ACHN (cell line): ENCODE data around the gene ARHGDIG.
"Not testable (repeated sequence)": the region's sequence is repeated elsewhere in the genome, so short reads cannot be mapped to it uniquely, and the experiment has no call there.

Source experiments
- DNase-seq: peaks from one replicate; pipeline ENCODE4 v3.0.0-alpha.2; 2015
- in situ Hi-C: cut with HindIII; loops from 2 replicates; pipeline ENCODE4 v1.10.0; 2017; ENCODE audit warnings: low sequenced_read_pairs, low pct_ligation_motif_present, low pct_unique_long_range_greater_than_20kb

ARHGDIG gene

DNA sequence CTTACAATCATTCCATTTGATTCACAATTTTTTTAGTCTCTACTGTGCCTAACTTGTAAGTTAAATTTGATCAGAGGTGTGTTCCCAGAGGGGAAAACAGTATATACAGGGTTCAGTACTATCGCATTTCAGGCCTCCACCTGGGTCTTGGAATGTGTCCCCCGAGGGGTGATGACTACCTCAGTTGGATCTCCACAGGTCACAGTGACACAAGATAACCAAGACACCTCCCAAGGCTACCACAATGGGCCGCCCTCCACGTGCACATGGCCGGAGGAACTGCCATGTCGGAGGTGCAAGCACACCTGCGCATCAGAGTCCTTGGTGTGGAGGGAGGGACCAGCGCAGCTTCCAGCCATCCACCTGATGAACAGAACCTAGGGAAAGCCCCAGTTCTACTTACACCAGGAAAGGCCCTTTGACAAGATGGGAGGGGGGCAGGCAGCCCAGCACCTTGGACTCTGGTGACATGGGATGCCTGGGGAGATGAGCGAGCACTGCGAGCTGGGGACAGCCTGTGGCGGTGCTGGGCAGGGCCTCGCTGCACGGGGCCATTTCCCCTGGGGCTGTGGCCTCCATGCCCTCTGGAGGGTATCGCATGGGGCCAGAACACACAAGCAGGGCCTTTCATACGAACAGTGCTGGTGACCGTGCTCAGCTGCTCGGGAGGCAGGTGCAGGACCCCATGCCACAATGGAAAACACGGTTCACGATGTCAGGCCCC lies 36.5 kb downstream of the ARHGDIG start:
- in situ Hi-C loops: no loop called here
- DNase-seq: no peak

- in situ Hi-C loops: no loop called here
- no peak for DNase-seq
These were observed 37.2 kb downstream of the ARHGDIG start for GRCh38 chr16:317583-317982.

DNA sequence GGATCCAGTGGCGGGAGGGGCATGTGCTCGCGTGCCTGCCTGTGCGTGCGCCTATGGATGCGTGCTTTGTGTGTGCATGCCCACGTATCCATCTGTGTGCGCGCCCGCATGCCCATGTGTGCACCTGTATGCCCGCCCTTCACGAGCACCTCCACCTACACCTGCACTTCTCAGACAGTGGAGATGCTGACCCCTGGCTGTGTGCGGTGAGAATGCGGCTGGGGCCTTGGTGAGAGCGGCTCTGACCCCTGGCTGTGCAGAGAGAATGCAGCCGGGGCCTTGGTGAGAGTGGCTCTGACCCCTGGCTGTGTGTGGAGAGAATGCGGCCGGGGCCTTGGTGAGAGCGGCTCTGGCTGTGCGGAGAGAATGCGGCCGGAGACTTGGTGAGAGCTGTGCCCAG lies 38.2 kb downstream of the ARHGDIG start:
- in situ Hi-C loops: no loop called here

GRCh38 chr16:320206-320605 lies 39.8 kb downstream of the ARHGDIG start:
- DNase-seq: no peak
- in situ Hi-C loops: no loop called here

More for the DNA sequence above, 38.2 kb downstream of the ARHGDIG start:
- peak; percentile 31 for DNase-seq

DNA sequence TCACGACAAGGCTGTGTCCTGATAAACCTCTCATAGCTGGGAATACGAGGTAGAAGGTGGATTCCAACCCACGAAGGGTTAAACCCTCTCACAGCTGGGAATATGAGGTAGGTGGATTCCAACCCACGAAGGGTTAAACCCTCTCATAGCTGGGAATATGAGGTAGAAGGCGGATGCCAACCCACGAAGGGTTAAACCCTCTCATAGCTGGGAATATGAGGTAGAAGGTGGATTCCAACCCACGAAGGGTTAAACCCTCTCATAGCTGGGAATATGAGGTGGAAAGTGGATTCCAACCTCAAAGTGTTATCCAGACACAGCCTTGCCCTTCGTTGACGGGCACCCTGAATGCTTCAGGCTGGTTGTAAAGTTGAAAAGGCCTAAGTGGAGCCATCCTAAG lies 41.1 kb downstream of the ARHGDIG start:
- no peak for DNase-seq
- in situ Hi-C loops: no loop called here

GRCh38 chr16:322476-323143 lies 42.2 kb downstream of the ARHGDIG start:
- no peak for DNase-seq
- in situ Hi-C loops: no loop called here

DNA sequence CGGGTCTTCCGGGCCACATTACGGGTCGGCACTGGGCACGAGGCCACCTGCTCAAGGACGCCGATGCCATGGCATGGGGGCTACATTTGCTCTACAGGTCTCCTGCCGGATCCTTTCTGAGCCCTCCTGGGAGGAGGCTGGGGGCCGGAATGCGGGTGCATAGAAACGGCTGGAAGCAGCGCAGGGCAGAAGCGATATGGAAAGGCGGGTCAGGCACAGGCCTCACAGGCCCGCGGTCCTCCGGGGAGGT lies 43.7 kb downstream of the ARHGDIG start:
- no peak for DNase-seq
- in situ Hi-C loops: no loop called here

- no peak for DNase-seq
- in situ Hi-C loops: no loop called here
These were observed 44.3 kb downstream of the ARHGDIG start for GRCh38 chr16:324451-325334.

GRCh38 chr16:325375-326145 lies 45.2 kb downstream of the ARHGDIG start:
- in situ Hi-C loops: no loop called here

DNA sequence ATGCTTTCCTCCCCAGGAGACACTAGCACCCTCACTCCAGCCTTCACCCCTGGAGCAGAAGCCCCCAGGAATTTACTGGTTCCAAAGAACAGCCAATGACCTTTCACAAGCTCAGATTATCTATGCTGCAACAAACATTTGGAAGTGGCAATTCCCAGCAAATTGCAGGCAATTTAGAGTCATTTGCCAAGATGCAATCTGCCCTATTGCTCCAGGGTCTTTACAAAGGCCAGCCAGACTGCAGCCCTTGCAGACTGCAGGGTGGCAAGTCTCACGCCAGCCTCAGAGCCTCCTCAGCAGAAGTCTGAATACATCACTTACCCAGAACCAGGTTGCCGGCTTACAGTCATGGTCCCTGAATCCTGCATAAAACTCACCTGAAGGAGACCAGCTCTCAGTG lies 50.4 kb downstream of the ARHGDIG start:
- no peak for DNase-seq
- in situ Hi-C loops: no loop called here

More at GRCh38 chr16:325375-326145, 45.2 kb downstream of the ARHGDIG start:
- no peak for DNase-seq

GRCh38 chr16:331181-331814 lies 50.9 kb downstream of the ARHGDIG start:
- in situ Hi-C loops, DNase-seq: not testable (repeated sequence)
